22Rv1 (cell line): ENCODE measurements around the gene SLC25A25.

Experiments
- ZFX ChIP-seq: fragments of 450-650 bp; IDR thresholded peaks from 2 replicates; pipeline ENCODE4 v1.6.1; 2017; ENCODE audit warnings: antibody characterized with exemption, borderline replicate concordance
- TF ChIP-seq, protein P1 (sequence below): fragments of 450-650 bp; IDR thresholded peaks from 2 replicates; pipeline ENCODE4 v1.5.1; 2017; ENCODE audit warnings: mild to moderate bottlenecking

DNA sequence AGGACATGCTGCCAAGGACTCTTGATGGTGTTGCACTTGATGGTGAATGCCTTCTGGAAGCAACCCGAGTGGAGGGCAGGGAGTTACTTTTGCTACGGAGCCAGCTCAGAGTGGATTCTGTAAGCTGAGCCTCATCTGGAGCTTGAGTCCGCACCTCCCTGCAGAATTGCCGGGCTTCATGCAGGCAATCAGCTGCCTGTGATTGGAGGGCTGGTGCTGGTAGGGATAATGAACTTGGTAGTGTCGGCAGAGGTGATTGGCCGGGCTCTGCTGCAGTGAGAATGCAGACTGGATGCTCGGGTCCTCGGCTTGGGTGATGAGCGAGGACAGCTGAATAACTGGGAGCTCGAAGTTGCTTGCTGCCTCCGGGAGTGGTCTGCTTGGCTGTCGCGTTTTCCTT, 23.1 kb downstream of the SLC25A25 start:
- TF ChIP-seq, protein P1, sequence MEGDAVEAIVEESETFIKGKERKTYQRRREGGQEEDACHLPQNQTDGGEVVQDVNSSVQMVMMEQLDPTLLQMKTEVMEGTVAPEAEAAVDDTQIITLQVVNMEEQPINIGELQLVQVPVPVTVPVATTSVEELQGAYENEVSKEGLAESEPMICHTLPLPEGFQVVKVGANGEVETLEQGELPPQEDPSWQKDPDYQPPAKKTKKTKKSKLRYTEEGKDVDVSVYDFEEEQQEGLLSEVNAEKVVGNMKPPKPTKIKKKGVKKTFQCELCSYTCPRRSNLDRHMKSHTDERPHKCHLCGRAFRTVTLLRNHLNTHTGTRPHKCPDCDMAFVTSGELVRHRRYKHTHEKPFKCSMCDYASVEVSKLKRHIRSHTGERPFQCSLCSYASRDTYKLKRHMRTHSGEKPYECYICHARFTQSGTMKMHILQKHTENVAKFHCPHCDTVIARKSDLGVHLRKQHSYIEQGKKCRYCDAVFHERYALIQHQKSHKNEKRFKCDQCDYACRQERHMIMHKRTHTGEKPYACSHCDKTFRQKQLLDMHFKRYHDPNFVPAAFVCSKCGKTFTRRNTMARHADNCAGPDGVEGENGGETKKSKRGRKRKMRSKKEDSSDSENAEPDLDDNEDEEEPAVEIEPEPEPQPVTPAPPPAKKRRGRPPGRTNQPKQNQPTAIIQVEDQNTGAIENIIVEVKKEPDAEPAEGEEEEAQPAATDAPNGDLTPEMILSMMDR = no peak
- no peak for TF ChIP-seq ZFX
